ENCODE data around the gene HYAL2. TPM values are rescaled to one million over a fixed set of nuclear protein-coding genes. Genes with fewer than 3 reads are reported as not detected.

HYAL2 gene
- total RNA-seq, 1 donor from 2014 or later: 4.2 TPM

GRCh38 chr3:50365842-50366220 is 43.3 kb upstream of the HYAL2 start:
- TF ChIP-seq CTCF (IDR thresholded peaks at IDR 0.05): no peak
- H3K27me3 Mint-ChIP-seq: peaks cover 2% of the 10 kb centered on the region
- no peak for ATAC-seq (ENCODE audit: low read depth)
- no peaks in the 10 kb centered on the region for H3K36me3 Mint-ChIP-seq (ENCODE audit: low read depth)
- H3K27ac Mint-ChIP-seq: peak overlapping the region; percentile 83
- POLR2A ChIA-PET: interaction anchor here (1.0 to 2.1 kb wide), 8 partner anchors 9 to 250 kb away, joined by 3 to 21 read pairs (median 5); partner anchors contain the start of genes C3orf18, CYB561D2, NPRL2 and RASSF1
- H3K4me1 Mint-ChIP-seq: peaks cover 19% of the 10 kb centered on the region
- no peak for DNase-seq
- H3K4me3 Mint-ChIP-seq: peak overlapping the region; percentile 85
- no peaks in the 10 kb centered on the region for H3K9me3 Mint-ChIP-seq
- CTCF ChIA-PET: no interaction called here
- intact Hi-C loops (cut with micrococcal nuclease): loop anchor here (1.0 kb wide), 3 partner anchors 16 to 250 kb away; partner anchors contain the start of genes CYB561D2 and NPRL2

- DNase-seq (peak; percentile 85), ATAC-seq (ENCODE audit: low read depth) (peak; percentile 97)
- ChIA-PET CTCF (interaction anchor here (1.2 kb wide), 1 partner anchor 177 kb away, joined by 4 read pairs; no protein-coding TSS in a partner anchor), POLR2A (interaction anchor here (1.0 to 2.1 kb wide), 9 partner anchors 9 to 251 kb away, joined by 3 to 21 read pairs (median 5); partner anchors contain the start of genes C3orf18, CYB561D2, NPRL2 and RASSF1)
- Mint-ChIP-seq H3K4me3 (peak overlapping the region; percentile 85), H3K27me3 (peaks cover 2% of the 10 kb centered on the region), H3K27ac (peak overlapping the region; percentile 83), H3K4me1 (peaks cover 19% of the 10 kb centered on the region), H3K9me3 (no peaks in the 10 kb centered on the region), H3K36me3 (ENCODE audit: low read depth) (no peaks in the 10 kb centered on the region)
- TF ChIP-seq CTCF (IDR thresholded peaks at IDR 0.05): no peak
- intact Hi-C loops (cut with micrococcal nuclease): loop anchor here (1.0 kb wide), 3 partner anchors 15 to 251 kb away; partner anchors contain the start of genes CYB561D2 and NPRL2
Measured at GRCh38 chr3:50365080-50365841, 42.7 kb upstream of the HYAL2 start.

GRCh38 chr3:50364573-50365079 is 42.1 kb upstream of the HYAL2 start:
- Mint-ChIP-seq H3K4me3 (peak overlapping the region; percentile 85), H3K27me3 (peaks cover 2% of the 10 kb centered on the region), H3K9me3 (no peaks in the 10 kb centered on the region), H3K27ac (no peak overlapping the region), H3K36me3 (ENCODE audit: low read depth) (no peaks in the 10 kb centered on the region), H3K4me1 (peaks cover 24% of the 10 kb centered on the region)
- POLR2A ChIA-PET: interaction anchor here (0.7 to 2.1 kb wide), 9 partner anchors 8 to 434 kb away, joined by 3 to 21 read pairs (median 4); partner anchors contain the start of genes CYB561D2, NPRL2, RASSF1 and TUSC2
- TF ChIP-seq CTCF (IDR thresholded peaks at IDR 0.05): no peak
- intact Hi-C loops (cut with micrococcal nuclease): loop anchor here (1.0 kb wide), 3 partner anchors 14 to 252 kb away; partner anchors contain the start of genes CYB561D2 and NPRL2
- peak; percentile 23 for ATAC-seq (ENCODE audit: low read depth)
- no peak for DNase-seq
- CTCF ChIA-PET: interaction anchor here (1.2 kb wide), 1 partner anchor 177 kb away, joined by 4 read pairs; no protein-coding TSS in a partner anchor

GRCh38 chr3:50359760-50360110 is 37.2 kb upstream of the HYAL2 start:
- DNase-seq (no peak), ATAC-seq (ENCODE audit: low read depth) (peak; percentile 25)
- Mint-ChIP-seq H3K4me1 (peaks cover 50% of the 10 kb centered on the region), H3K36me3 (ENCODE audit: low read depth) (peaks cover 30% of the 10 kb centered on the region), H3K4me3 (peak overlapping the region; percentile 96), H3K27ac (peak overlapping the region; percentile 89), H3K9me3 (no peaks in the 10 kb centered on the region), H3K27me3 (no peaks in the 10 kb centered on the region)
- TF ChIP-seq CTCF (IDR thresholded peaks at IDR 0.05): no peak
- ChIA-PET CTCF (interaction anchor here (0.8 kb wide), 1 partner anchor 13 kb away, joined by 3 read pairs; no protein-coding TSS in a partner anchor), POLR2A (interaction anchor here (0.6 to 1.6 kb wide), 6 partner anchors 9 to 59 kb away, joined by 3 to 15 read pairs (median 5); partner anchors contain the start of genes CYB561D2 and NPRL2)
- intact Hi-C loops (cut with micrococcal nuclease): loop anchor here (1.0 to 10.0 kb wide), 11 partner anchors 8 to 1695 kb away; partner anchors contain the start of genes DUSP7, HEMK1, HYAL3 and IFRD2
